A549 (cell line): ENCODE measurements around the gene ACER3. TPM values are rescaled to one million over a fixed set of nuclear protein-coding genes. Genes with fewer than 3 reads are reported as not detected.

ENCODE experiments used
- ATAC-seq, 2 experiments: fragments of 200-7000 bp in 1 of 2; fragments of >200 bp in 1 of 2; cut with Nextera tagmentation in 1 of 2; cut with Tn5 transposase in 1 of 2; 3 replicates each; pipeline versions ENCODE4 v1.8.0 to v1.9.1; 2018 to 2020; ENCODE audit warnings: mild to moderate bottlenecking in 1 of 2, moderate library complexity in 1 of 2
- CTCF ChIA-PET: fragments of 300-600 bp; sonication (Branson Sonifier 250); formaldehyde crosslinking; extraction: SDS; loops from one replicate; lab custom pipeline; 2021; ENCODE audit warnings: antibody characterized with exemption, inconsistent platforms; lab: Yijun Ruan, JAX
- POLR2A ChIA-PET: fragments of 350-600 bp; formaldehyde crosslinking; extraction: SDS; loops from one replicate; lab custom pipeline; 2021; ENCODE audit warnings: antibody characterized with exemption, inconsistent platforms; lab: Yijun Ruan, JAX
- DNase-seq, 2 experiments: peaks; one replicate each; pipeline versions ENCODE4 v3.0.0 to v3.0.0-alpha.2; 2011 to 2016; ENCODE audit warnings: low read depth in 1 of 2, low spot score in 1 of 2
- FAIRE-seq: peaks from 2 replicates; lab custom pipeline; 2011; peaks lifted over from hg19 to GRCh38; lab: Jason Lieb, UNC
- H3K27ac ChIP-seq, 2 experiments: fragments of >200 bp; sonication (Bioruptor Twin); formaldehyde crosslinking; 3 replicates each; pipeline ENCODE4 v1.5.1; 2016 to 2017
- H3K4me1 ChIP-seq: fragments of >200 bp; sonication (Bioruptor Twin); formaldehyde crosslinking; 3 replicates; pipeline ENCODE4 v1.6.1; 2016
- H3K4me2 ChIP-seq: fragments of >200 bp; sonication (Bioruptor Twin); formaldehyde crosslinking; 3 replicates; pipeline ENCODE4 v1.6.1; 2016
- H3K4me3 ChIP-seq: fragments of >200 bp; sonication (Bioruptor Twin); formaldehyde crosslinking; 3 replicates; pipeline ENCODE4 v1.5.1; 2016
- H3K9me3 ChIP-seq: fragments of >200 bp; sonication (Bioruptor Twin); formaldehyde crosslinking; 3 replicates; pipeline ENCODE4 v1.6.1; 2016
- ATOH8 ChIP-seq: fragments of 250-450 bp; sonication (Bioruptor Pico); IDR thresholded peaks from 2 replicates; pipeline ENCODE4 v1.5.0; 2020; ENCODE audit warnings: low read depth, mild to moderate bottlenecking, moderate library complexity
- CBX2 ChIP-seq: fragments of 200-600 bp; sonication (generic); IDR thresholded peaks from 2 replicates; pipeline ENCODE4 v1.6.1; 2016; ENCODE audit warnings: low read depth, mild to moderate bottlenecking, borderline replicate concordance
- CHD4 ChIP-seq: fragments of 200-600 bp; sonication (generic); IDR thresholded peaks from 2 replicates; pipeline ENCODE4 v1.6.1; 2016; ENCODE audit warnings: antibody characterized with exemption, mild to moderate bottlenecking, borderline replicate concordance
- EHMT2 ChIP-seq: fragments of 200-600 bp; sonication (generic); IDR thresholded peaks from 2 replicates; pipeline ENCODE4 v1.6.1; 2016; ENCODE audit warnings: antibody characterized with exemption, low read depth, mild to moderate bottlenecking, moderate library complexity
- FOSB ChIP-seq: fragments of 250-450 bp; sonication (Bioruptor Pico); IDR thresholded peaks from 2 replicates; pipeline ENCODE4 v1.5.0; 2020; ENCODE audit warnings: mild to moderate bottlenecking, moderate library complexity
- FOSL2 ChIP-seq, 2 experiments: fragments of 450-650 bp in 1 of 2; fragments of >200 bp in 1 of 2; sonication (Bioruptor Twin) in 1 of 2; formaldehyde crosslinking; IDR thresholded peaks; 2 replicates each; pipeline versions ENCODE4 v1.5.0 to v1.6.1; 2016 to 2020; ENCODE audit warnings: mild to moderate bottlenecking in 1 of 2, moderate library complexity in 1 of 2
- FOXS1 ChIP-seq: fragments of 250-450 bp; sonication (Bioruptor Pico); IDR thresholded peaks from 2 replicates; pipeline ENCODE4 v1.5.0; 2020; ENCODE audit warnings: mild to moderate bottlenecking, moderate library complexity
- HES2 ChIP-seq: fragments of >200 bp; sonication (Bioruptor Twin); formaldehyde crosslinking; IDR thresholded peaks from 2 replicates; pipeline ENCODE4 v1.6.1; 2016
- HOXA7 ChIP-seq: fragments of 250-450 bp; sonication (Bioruptor Pico); IDR thresholded peaks from 2 replicates; pipeline ENCODE4 v1.5.0; 2020; ENCODE audit warnings: mild to moderate bottlenecking, moderate library complexity
- HOXB5 ChIP-seq: fragments of 250-450 bp; sonication (Bioruptor Pico); IDR thresholded peaks from 2 replicates; pipeline ENCODE4 v1.5.0; 2020; ENCODE audit warnings: mild to moderate bottlenecking, moderate library complexity
- JUN ChIP-seq, 2 experiments: fragments of >200 bp; sonication (Bioruptor Twin); formaldehyde crosslinking; IDR thresholded peaks; 2 replicates in 1 of 2; 3 replicates in 1 of 2; pipeline ENCODE4 v1.6.1; 2016 to 2017
- JUNB ChIP-seq: fragments of >200 bp; sonication (Bioruptor Twin); formaldehyde crosslinking; IDR thresholded peaks from 2 replicates; pipeline ENCODE4 v1.6.1; 2016
- KDM5A ChIP-seq: fragments of 200-600 bp; sonication (generic); IDR thresholded peaks from 2 replicates; pipeline ENCODE4 v1.6.1; 2016; ENCODE audit warnings: antibody characterized with exemption, mild to moderate bottlenecking
- MAX ChIP-seq: IDR thresholded peaks from 2 replicates; pipeline ENCODE4 v1.6.1; 2012
- RNF2 ChIP-seq: fragments of 200-600 bp; sonication (generic); IDR thresholded peaks from 2 replicates; pipeline ENCODE4 v1.6.1; 2016; ENCODE audit warnings: low read depth, mild to moderate bottlenecking, antibody characterized with exemption, moderate library complexity, borderline replicate concordance
- SMC3 ChIP-seq: fragments of >200 bp; sonication (Bioruptor Twin); formaldehyde crosslinking; IDR thresholded peaks from 3 replicates; pipeline ENCODE4 v1.6.1; 2018; ENCODE audit warnings: inconsistent platforms
- TFCP2L1 ChIP-seq: fragments of 250-450 bp; sonication (Bioruptor Pico); IDR thresholded peaks from 2 replicates; pipeline ENCODE4 v1.5.0; 2021; ENCODE audit warnings: mild to moderate bottlenecking
- TP53 ChIP-seq: fragments of 250-450 bp; sonication (Bioruptor Pico); IDR thresholded peaks from 2 replicates; pipeline ENCODE4 v1.5.0; 2021; ENCODE audit warnings: mild to moderate bottlenecking, moderate library complexity
- ZNF302 ChIP-seq: fragments of 250-450 bp; sonication (Bioruptor Pico); IDR thresholded peaks from 2 replicates; pipeline ENCODE4 v1.9.0; 2021; ENCODE audit warnings: inconsistent platforms, mild to moderate bottlenecking, moderate library complexity
- WGBS: methylation state at CpG from one replicate; pipeline ENCODE4 v1.1.6; 2017; ENCODE audit errors: missing lambda C conversion rate; 5-methylcytosine and 5-hydroxymethylcytosine counted together
- polyA plus RNA-seq, 4 experiments: library from polyadenylated mRNA; depleted of rRNA in 3 of 4; stranded (reverse); fragments of >200 nt; fragmentation: RNase III in 1 of 4; extraction: RNeasy Plus Mini Kit Qiagen cat#74134 plus additional on column Dnase treatment in 1 of 4; gene quantifications; 2 replicates in 3 of 4; 3 replicates in 1 of 4; pipeline ENCODE4 v1.2.3, GENCODE V29; 2011 to 2017
- TF ChIP-seq, protein P1 (sequence below): fragments of 250-450 bp; sonication (Bioruptor Pico); IDR thresholded peaks from 2 replicates; pipeline ENCODE4 v1.5.0; 2021; ENCODE audit warnings: mild to moderate bottlenecking, moderate library complexity, borderline replicate concordance
- TF ChIP-seq, protein P2 (sequence below): IDR thresholded peaks from 2 replicates; pipeline ENCODE4 v1.6.1; 2012; ENCODE audit warnings: low read depth, borderline replicate concordance
- TF ChIP-seq, protein P3 (sequence below): fragments of >200 bp; sonication (Bioruptor Twin); formaldehyde crosslinking; IDR thresholded peaks from 3 replicates; pipeline ENCODE4 v1.6.1; 2016
- TF ChIP-seq, protein P4 (sequence below): fragments of 450-650 bp; IDR thresholded peaks from 2 replicates; pipeline ENCODE4 v1.6.1; 2014; ENCODE audit warnings: antibody characterized with exemption

ACER3 gene
- polyA plus RNA-seq, 2 of the 4 experiments (the other 2 are of a cell fraction) = 16.0 to 46.6 TPM

- H3K4me3 ChIP-seq = no peak overlapping the region
- ChIA-PET CTCF (interaction anchor here (0.8 to 3.2 kb wide), 8 partner anchors 9 to 287 kb away, joined by 3 to 14 read pairs (median 6); partner anchors contain the start of gene B3GNT6), POLR2A (no interaction called here)
- 48% methylated on average over 2 of the region's 2 CpGs for WGBS
- peak overlapping the region; percentile 68 to 77 for H3K27ac ChIP-seq
- H3K9me3 ChIP-seq = no peaks in the 10 kb centered on the region
- TF ChIP-seq EHMT2 = no peak
- no peak for TF ChIP-seq FOSB (CRISPR knock-in tag)
- TF ChIP-seq, protein P1, sequence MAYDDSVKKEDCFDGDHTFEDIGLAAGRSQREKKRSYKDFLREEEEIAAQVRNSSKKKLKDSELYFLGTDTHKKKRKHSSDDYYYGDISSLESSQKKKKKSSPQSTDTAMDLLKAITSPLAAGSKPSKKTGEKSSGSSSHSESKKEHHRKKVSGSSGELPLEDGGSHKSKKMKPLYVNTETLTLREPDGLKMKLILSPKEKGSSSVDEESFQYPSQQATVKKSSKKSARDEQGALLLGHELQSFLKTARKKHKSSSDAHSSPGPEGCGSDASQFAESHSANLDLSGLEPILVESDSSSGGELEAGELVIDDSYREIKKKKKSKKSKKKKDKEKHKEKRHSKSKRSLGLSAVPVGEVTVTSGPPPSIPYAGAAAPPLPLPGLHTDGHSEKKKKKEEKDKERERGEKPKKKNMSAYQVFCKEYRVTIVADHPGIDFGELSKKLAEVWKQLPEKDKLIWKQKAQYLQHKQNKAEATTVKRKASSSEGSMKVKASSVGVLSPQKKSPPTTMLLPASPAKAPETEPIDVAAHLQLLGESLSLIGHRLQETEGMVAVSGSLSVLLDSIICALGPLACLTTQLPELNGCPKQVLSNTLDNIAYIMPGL = no peak
- TF ChIP-seq HOXB5 (CRISPR knock-in tag) = no peak
- TF ChIP-seq CBX2 = no peak
- TF ChIP-seq TP53 (CRISPR knock-in tag) = no peak
- no peak for TF ChIP-seq CHD4
- no peak for TF ChIP-seq RNF2
- TF ChIP-seq JUN (IDR thresholded peaks at IDR 0.05) = no peak
- no peak for TF ChIP-seq TFCP2L1 (CRISPR knock-in tag)
- TF ChIP-seq ZNF302 = no peak
- TF ChIP-seq, protein P2, sequence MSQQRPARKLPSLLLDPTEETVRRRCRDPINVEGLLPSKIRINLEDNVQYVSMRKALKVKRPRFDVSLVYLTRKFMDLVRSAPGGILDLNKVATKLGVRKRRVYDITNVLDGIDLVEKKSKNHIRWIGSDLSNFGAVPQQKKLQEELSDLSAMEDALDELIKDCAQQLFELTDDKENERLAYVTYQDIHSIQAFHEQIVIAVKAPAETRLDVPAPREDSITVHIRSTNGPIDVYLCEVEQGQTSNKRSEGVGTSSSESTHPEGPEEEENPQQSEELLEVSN = no peak
- no peak for TF ChIP-seq FOSL2 (IDR thresholded peaks at IDR 0.05)
- no peak for TF ChIP-seq FOSL2 (CRISPR knock-in tag; IDR thresholded peaks at IDR 0.05)
- TF ChIP-seq SMC3 = no peak
- TF ChIP-seq ATOH8 (CRISPR knock-in tag) = no peak
- TF ChIP-seq HOXA7 (CRISPR knock-in tag) = no peak
- no peak for TF ChIP-seq KDM5A
- TF ChIP-seq, protein P3, sequence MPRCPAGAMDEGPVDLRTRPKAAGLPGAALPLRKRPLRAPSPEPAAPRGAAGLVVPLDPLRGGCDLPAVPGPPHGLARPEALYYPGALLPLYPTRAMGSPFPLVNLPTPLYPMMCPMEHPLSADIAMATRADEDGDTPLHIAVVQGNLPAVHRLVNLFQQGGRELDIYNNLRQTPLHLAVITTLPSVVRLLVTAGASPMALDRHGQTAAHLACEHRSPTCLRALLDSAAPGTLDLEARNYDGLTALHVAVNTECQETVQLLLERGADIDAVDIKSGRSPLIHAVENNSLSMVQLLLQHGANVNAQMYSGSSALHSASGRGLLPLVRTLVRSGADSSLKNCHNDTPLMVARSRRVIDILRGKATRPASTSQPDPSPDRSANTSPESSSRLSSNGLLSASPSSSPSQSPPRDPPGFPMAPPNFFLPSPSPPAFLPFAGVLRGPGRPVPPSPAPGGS = no peak
- DNase-seq (peak in 1 of 2 experiments; percentile 33), FAIRE-seq (no peak), ATAC-seq (peak; percentile 65 to 68; a peak in 5 of 6 replicates)
- H3K4me1 ChIP-seq = peaks cover 56% of the 10 kb centered on the region
- H3K4me2 ChIP-seq = peak overlapping the region; percentile 70
Measured at GRCh38 chr11:77020734-77021133, 160.0 kb downstream of the ACER3 start.

- Histone ChIP-seq H3K4me2 (no peak overlapping the region), H3K9me3 (no peaks in the 10 kb centered on the region), H3K4me3 (no peak overlapping the region), H3K4me1 (peaks cover 43% of the 10 kb centered on the region), H3K27ac (no peak overlapping the region)
- FAIRE-seq (no peak), ATAC-seq (no peak), DNase-seq (no peak)
- CTCF ChIA-PET = interaction anchor here (0.6 to 2.2 kb wide), 4 partner anchors 10 to 105 kb away, joined by 3 to 9 read pairs (median 6); partner anchors contain the start of gene B3GNT6
- no peak for TF ChIP-seq JUNB
- TF ChIP-seq, protein P4, sequence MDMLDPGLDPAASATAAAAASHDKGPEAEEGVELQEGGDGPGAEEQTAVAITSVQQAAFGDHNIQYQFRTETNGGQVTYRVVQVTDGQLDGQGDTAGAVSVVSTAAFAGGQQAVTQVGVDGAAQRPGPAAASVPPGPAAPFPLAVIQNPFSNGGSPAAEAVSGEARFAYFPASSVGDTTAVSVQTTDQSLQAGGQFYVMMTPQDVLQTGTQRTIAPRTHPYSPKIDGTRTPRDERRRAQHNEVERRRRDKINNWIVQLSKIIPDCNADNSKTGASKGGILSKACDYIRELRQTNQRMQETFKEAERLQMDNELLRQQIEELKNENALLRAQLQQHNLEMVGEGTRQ = no peak
- no peak for TF ChIP-seq MAX
- TF ChIP-seq FOXS1 (CRISPR knock-in tag) = no peak
- no peak for TF ChIP-seq HES2
- TF ChIP-seq, all 56 proteins: peak for 0
- POLR2A ChIA-PET = interaction anchor here (0.6 kb wide), 1 partner anchor 77 kb away, joined by 3 read pairs; no protein-coding TSS in a partner anchor
Measured at GRCh38 chr11:77024745-77025144, 164.0 kb downstream of the ACER3 start.
